ENCODE results near the gene CCR6.

GRCh38 chr6:167118006-167118405 is 4.9 kb upstream of the CCR6 start:
- TF ChIP-seq POLR2A (IDR thresholded peaks at IDR 0.05), result no peak
- TF ChIP-seq CTCF (IDR thresholded peaks at IDR 0.05), result no peak
